NCI-H82 treated with DMSO at 0.1 percent for 48 hours (cell line): Measurements from ENCODE around the gene HDGF.

Experiments used
- DNase-seq: peaks from one replicate; lab custom pipeline; 2025; ENCODE audit not compliant: unreplicated experiment; lab: John Stamatoyannopoulos, UW

HDGF gene

GRCh38 chr1:156703336-156703735 lies 48.1 kb downstream of the HDGF start:
- no peak for DNase-seq

GRCh38 chr1:156700736-156701531 lies 50.5 kb downstream of the HDGF start:
- DNase-seq, result no peak

- no peak for DNase-seq
These were observed 52.5 kb downstream of the HDGF start for GRCh38 chr1:156698995-156699394.

- peak; percentile 30 for DNase-seq
These were observed 54.0 kb downstream of the HDGF start for GRCh38 chr1:156697481-156697880.

- DNase-seq, result no peak
These were observed 54.7 kb downstream of the HDGF start for GRCh38 chr1:156696755-156697154.

GRCh38 chr1:156694690-156694962 lies 56.8 kb downstream of the HDGF start:
- no peak for DNase-seq

- no peak for DNase-seq
These were observed 57.4 kb downstream of the HDGF start for GRCh38 chr1:156693848-156694689.

GRCh38 chr1:156692925-156693847 lies 58.3 kb downstream of the HDGF start:
- DNase-seq, result peak; percentile 33

GRCh38 chr1:156692441-156692924 lies 59.0 kb downstream of the HDGF start:
- DNase-seq, result no peak
